HG03095 (cell line): ENCODE measurements around the gene ABCA8.
"Not testable (repeated sequence)": the region's sequence is repeated elsewhere in the genome, so short reads cannot be mapped to it uniquely, and the experiment has no call there.

Source experiments
- ATAC-seq: cut with Tn5 transposase; IDR thresholded peaks from one replicate; pipeline ENCODE4 v1.9.1; 2021; ENCODE audit warnings: moderate library complexity; ENCODE audit not compliant: unreplicated experiment

Gene ABCA8

DNA sequence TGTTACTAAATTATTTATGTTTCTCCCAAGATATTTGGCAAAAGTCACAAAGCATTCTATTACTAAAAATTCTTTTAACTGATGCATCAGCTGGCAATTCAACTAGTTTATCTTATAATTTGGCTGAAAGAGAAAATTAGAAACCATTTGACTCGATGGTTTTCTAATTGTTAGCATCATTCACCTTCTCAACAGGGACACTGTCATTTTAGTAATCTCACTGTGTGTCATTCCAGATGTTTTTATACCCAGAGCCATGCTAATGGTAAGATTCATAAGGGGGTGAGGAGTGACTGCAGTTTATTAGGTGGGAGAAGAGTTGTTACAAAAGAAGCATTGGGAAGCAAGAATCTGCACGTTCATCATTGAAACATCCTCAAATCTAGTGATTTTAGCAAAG lies 124.9 kb downstream of the ABCA8 start:
- ATAC-seq = no peak

DNA sequence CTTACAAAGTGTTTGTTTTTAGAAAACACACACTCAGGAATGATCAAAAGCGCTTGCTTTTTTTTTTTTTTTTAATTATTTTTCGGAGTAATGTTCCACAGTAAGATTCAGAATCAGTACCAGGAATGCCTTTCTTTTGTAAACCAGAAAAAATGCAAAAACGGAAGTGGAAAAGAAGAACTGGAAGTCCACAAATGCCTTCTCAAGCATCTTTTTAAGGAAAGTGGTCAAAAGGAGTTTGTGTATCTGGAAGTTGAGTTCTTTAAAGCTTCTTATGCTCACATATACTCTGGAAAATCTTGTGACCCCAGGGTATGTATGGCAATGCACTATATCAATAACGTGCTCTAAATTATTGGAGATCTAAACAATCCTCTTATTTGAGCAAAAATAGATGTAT lies 126.0 kb downstream of the ABCA8 start:
- ATAC-seq = no peak

DNA sequence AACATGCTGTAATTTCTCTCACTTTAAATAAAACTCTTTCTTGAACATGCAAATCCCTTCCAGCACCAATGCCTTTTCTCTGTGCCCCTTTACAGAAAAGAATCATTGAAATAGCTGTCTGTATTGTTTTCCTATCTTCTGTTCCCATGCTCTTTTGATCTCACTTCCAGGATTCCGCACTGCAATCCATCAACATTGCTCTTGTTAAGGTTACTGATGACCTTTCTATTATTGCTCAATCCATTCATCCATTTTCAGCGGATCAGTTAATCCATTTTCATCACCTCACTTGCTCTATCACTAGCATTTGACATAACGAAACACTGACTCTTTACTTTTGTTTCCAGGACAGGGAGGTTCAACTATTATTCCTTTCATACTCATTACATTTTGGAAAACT lies 130.5 kb downstream of the ABCA8 start:
- ATAC-seq = no peak

DNA sequence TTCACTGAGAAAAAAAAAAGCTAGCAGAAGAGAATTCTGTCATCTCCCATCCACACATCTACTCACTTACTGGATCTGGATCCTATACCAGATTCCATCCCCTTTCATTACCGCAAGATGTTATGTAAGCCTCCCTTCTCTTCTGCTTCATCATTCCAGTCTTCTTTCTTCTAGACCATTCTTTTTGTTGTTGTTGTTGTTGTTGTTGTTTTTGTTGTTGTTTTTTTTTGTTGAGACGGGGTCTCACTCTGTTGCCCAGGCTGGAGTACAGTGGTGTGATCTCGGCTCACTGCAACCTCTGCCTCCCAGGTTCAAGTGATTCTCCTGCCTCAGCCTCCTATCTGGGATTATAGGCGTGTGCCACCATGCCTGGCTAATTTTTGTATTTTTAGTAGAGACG lies 131.0 kb downstream of the ABCA8 start:
- not testable (repeated sequence) for ATAC-seq

DNA sequence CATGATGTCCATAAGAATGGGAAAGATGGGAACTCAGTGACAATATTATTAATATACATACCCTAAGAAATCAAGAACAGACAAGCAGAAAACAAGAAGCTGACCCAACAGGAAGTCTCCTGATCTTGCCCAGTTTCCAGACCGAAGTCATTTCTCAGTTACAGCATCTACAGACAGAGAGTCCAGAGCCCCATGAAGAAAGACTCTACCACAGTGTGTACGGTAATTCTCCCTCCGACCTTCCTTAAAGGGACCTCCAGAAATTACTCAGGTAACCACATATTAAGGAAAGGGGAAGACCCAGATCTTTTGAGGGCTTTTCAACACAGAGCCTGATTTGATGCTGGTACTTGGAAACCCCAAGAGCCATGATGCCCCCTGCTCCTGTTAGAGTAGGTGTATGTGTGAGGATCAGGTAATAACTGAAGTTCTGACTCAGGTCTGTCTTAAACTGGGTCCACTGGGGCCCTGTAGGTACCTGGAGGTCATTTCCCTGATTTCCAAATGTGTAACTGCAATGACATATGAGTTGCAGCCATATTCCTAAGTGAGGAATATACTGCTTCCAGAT lies 132.4 kb downstream of the ABCA8 start:
- ATAC-seq = no peak

DNA sequence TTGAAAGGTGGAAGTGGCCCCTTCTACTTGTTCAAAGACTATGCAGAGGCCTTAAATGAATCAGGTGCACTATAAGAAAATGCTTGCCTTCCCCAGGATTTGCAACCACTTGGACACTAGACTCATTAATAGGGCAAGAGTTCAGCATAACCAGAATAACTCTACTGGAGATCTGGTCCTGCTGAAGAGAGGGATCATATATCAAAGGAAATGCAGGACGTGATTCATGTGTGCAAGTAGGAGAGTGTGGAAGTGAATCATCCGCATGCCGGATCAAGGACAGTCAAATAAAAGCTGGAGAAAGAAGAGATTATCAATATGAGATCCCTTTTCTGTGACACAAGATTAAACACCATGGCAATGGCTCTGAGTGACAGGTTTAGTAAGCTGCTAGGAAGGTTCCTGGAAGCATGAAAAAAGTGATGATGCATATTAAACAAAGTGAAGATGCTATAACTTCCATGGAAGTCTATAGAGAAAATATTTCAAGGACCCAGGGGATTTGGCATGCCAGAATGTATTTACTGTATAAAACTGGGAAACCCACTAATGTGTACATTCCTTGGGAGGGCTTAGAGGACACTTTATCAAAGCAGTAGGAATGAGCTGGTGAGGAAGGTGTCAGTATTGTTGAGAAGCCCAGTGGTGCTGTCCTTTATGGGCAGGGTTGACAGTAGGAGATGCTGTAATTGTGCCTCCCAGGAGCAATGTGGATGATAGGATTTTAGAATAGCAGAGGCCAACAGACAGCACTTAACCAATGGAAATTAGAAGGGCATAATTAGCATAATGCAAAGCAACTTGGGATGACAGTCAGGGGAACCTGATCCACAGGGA lies 133.1 kb downstream of the ABCA8 start:
- ATAC-seq = no peak

DNA sequence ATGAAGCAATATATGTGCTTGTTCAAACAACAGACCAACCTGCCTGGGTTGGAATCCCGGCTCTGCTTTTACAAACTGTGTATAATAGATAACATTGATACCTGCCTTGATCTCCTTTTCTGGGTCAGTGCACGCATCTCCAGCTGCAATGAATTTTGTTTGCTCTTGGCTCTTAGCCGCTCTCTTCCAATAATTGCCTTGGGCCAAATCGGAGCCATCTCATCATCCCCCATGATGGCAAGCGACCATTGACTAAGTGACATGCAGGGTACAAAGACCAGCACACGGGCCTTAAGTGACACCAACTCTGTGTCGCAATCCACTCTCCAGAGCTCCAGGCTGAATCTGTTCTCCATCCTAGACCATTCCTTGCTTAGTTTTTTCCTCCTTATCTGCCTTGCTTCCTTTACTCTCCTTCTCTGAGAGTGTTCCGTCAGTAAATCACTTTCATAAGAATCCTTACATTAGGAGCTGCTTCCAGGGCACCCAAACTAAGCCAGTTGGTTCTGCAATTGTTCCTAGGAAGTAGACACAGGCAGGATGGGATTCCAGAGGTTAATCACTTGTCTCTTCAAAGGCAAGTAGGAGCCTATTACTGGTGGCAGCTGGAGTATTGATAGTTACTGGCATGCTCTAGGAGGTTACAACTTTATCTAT lies 134.2 kb downstream of the ABCA8 start:
- no peak for ATAC-seq

DNA sequence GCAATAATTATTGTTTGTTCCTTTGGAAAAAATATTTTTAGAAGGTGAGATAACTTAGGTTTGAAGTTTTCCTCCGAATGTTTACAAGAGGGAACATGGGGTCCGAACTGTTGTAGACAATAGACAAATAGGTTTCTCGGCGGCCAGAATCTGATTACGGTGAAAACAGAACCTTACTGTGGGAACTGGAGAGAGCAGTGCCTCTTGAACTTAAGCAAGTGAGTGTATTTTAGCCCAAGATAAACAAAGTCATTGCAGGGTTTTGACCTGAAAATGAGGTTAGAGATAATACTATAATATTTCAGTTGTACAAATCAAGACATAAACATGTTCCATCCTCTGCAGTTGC lies 134.7 kb downstream of the ABCA8 start:
- ATAC-seq = no peak

DNA sequence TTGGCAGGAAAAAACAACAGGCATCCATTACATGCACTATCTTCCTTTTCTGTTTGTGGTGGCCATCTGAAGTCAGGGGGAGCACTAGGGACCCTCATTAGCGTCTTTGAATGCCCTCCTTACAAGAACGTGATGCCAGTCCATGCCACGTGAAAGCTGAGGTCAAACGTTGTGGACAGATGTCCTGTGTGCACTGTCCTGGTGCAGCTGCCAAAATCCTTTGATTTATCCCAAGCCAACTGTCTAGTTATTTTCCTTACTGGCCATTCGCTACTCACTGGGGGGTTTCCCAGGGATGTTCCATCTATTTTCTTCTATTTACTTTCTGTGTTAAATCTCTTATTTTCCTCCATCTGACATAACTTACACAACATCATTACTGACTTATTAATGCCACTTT lies 135.7 kb downstream of the ABCA8 start:
- no peak for ATAC-seq
